ENCODE results near the gene TUT4.

Gene TUT4

DNA sequence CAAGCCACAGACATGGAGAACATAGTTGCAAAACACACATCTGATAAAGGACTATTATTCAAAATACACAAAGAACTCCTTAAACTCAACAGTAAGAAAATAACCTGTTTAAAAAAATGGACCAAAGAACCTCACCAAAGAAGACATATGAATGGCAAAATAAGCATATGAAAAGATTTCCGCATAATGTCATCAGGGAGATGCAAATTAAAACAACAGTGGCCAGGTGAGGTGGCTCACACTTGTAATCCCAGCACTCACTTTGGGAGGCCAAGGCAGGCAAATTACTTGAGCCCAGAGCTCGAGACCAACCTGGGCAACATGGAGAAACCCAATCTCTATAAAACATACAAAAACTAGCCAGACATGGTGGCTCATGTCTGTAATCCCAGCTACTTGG lies 98.1 kb downstream of the TUT4 start:
- DNase-seq (ENCODE audit: insufficient read length) (no peak), FAIRE-seq (no peak)

DNA sequence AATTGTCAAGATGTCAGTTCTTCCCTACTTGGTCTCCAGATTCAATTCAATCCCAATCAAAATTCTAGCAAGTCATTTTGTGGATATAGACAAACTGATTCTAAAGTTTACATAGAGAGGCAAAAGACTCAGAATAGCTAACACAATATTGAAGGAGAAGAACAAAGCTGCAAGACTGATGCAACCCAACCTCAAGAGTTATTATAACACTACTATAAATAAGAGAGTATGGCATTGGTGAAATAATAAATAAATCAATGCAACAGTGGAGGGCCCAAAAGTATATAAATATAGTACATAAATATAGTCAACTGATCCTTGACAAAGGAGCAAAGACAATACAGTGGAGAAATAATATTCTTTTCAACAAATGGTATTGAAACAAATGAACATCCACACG lies 98.8 kb downstream of the TUT4 start:
- TF ChIP-seq POLR2A (IDR thresholded peaks at IDR 0.05; ENCODE audit: low read depth, low read length): no peak
- TF ChIP-seq TAF1 (IDR thresholded peaks at IDR 0.05; ENCODE audit: borderline replicate concordance, low read depth, low read length): no peak
- no peak for TF ChIP-seq POLR2AphosphoS5 (IDR thresholded peaks at IDR 0.05; ENCODE audit: low read depth, low read length)
- no peak for FAIRE-seq
- no peak for DNase-seq (ENCODE audit: insufficient read length)

More for the DNA sequence above, 98.1 kb downstream of the TUT4 start:
- no peak for TF ChIP-seq POLR2AphosphoS5 (IDR thresholded peaks at IDR 0.05; ENCODE audit: low read depth, low read length)
- no peak for TF ChIP-seq TAF1 (IDR thresholded peaks at IDR 0.05; ENCODE audit: borderline replicate concordance, low read depth, low read length)
- no peak for TF ChIP-seq POLR2A (IDR thresholded peaks at IDR 0.05; ENCODE audit: low read depth, low read length)

DNA sequence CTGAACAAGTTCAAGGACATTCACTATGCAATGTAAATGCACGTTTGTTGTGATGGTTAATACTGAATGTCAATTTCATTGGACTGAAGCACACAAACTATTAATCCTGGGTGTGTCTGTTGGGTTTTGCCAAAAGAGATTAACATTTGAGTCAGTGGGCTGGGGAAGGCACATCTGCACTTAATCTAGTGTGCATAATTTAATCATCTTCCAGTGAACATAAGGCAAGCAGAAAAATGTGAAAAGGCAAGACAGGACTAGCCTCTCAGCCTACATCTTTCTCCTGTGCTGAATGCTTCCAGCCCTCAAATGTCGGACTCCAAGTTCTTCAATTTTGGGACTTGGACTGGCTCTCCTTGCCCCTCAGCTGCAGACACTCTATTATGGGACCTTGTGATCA lies 108.4 kb downstream of the TUT4 start:
- FAIRE-seq (no peak), DNase-seq (ENCODE audit: insufficient read length) (no peak)
- no peak for TF ChIP-seq POLR2A (IDR thresholded peaks at IDR 0.05; ENCODE audit: low read depth, low read length)
- no peak for TF ChIP-seq POLR2AphosphoS5 (IDR thresholded peaks at IDR 0.05; ENCODE audit: low read depth, low read length)
- no peak for TF ChIP-seq TAF1 (IDR thresholded peaks at IDR 0.05; ENCODE audit: borderline replicate concordance, low read depth, low read length)

DNA sequence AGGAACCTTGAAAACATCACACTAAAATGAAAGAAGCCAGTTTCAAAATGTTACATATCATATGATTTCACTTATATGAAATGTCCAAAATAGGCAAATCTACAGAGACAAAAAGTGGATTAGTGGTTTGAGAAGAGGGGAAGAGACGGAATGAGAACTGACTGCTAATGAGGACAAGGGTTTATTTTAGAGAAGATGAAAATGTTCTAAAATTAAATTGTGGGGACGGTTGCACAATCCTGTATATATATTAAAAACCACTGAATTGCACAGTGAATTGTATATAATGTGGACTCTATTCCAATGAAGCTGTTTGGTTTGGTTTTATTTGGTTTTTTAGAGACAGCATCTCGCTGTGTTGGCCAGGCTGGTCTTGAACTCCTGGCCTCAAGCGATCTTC lies 112.9 kb downstream of the TUT4 start:
- DNase-seq (ENCODE audit: insufficient read length) (no peak), FAIRE-seq (no peak)
- TF ChIP-seq POLR2AphosphoS5 (IDR thresholded peaks at IDR 0.05; ENCODE audit: low read depth, low read length) (no peak), TAF1 (IDR thresholded peaks at IDR 0.05; ENCODE audit: borderline replicate concordance, low read depth, low read length) (no peak), POLR2A (IDR thresholded peaks at IDR 0.05; ENCODE audit: low read depth, low read length) (no peak)

DNA sequence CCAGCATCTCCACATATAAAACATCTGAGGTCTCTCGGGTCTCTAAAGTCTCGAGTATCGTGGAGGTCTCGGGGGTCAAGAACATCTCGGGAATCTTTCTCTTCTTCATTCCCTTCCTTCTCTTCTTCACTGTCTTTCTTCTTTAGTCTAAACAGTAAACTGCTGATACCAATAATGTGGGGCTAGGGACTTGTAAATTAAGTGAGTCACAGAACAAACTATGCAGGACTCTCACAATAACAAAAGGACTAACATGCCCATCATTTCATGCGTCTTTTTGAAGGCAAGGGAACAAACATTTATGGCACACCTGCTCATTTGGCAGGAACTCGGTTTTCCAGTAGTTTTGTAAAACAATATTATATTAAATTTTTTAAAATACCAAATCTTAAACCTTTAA lies 116.1 kb downstream of the TUT4 start:
- FAIRE-seq (no peak), DNase-seq (ENCODE audit: insufficient read length) (no peak)
- TF ChIP-seq TAF1 (IDR thresholded peaks at IDR 0.05; ENCODE audit: borderline replicate concordance, low read depth, low read length) (no peak), POLR2A (IDR thresholded peaks at IDR 0.05; ENCODE audit: low read depth, low read length) (no peak), POLR2AphosphoS5 (IDR thresholded peaks at IDR 0.05; ENCODE audit: low read depth, low read length) (no peak)

DNA sequence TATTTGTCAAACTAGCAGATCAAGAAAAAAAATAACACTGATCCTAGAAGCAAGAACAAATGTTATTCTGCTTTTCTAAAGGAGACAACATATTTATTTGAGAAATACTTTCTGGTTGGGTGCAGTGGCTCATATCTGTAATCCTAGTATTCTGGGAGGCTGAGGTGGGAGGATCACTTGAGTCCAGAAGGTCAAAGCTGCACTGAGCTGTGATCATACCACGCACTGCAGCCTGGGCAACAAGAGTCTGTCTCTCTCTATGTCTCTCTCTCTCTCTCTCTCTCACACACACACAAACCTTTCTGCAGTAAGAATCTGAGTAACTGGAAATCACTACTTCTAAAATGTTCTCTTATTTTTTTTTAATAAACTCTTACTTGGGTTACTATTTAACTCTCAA lies 117.2 kb downstream of the TUT4 start:
- TF ChIP-seq TAF1 (IDR thresholded peaks at IDR 0.05; ENCODE audit: borderline replicate concordance, low read depth, low read length) (no peak), POLR2A (IDR thresholded peaks at IDR 0.05; ENCODE audit: low read depth, low read length) (no peak)
- FAIRE-seq: no peak
- DNase-seq (ENCODE audit: insufficient read length): no peak

DNA sequence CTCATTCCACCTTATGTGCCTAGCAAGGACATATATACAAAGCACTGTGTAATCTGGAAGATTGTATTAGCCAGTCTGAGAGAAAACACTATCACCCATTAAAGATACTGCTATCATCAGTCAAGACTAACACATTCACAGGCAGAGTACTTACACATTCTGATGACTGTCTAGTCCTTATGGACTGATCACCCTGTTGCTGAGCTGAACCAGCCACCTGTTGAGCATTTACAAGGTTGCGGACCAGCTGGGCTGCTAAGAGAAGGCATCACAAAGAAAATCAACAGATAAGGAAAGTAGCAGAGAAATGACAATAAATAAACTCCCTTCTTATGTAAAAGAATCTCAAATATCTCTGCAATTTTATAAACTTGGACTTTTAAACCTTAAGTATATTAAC lies 117.7 kb downstream of the TUT4 start:
- DNase-seq (ENCODE audit: insufficient read length): no peak
- FAIRE-seq: peak; percentile 9
- no peak for TF ChIP-seq POLR2AphosphoS5 (IDR thresholded peaks at IDR 0.05; ENCODE audit: low read depth, low read length)
- no peak for TF ChIP-seq TAF1 (IDR thresholded peaks at IDR 0.05; ENCODE audit: borderline replicate concordance, low read depth, low read length)
- TF ChIP-seq POLR2A (IDR thresholded peaks at IDR 0.05; ENCODE audit: low read depth, low read length): no peak

DNA sequence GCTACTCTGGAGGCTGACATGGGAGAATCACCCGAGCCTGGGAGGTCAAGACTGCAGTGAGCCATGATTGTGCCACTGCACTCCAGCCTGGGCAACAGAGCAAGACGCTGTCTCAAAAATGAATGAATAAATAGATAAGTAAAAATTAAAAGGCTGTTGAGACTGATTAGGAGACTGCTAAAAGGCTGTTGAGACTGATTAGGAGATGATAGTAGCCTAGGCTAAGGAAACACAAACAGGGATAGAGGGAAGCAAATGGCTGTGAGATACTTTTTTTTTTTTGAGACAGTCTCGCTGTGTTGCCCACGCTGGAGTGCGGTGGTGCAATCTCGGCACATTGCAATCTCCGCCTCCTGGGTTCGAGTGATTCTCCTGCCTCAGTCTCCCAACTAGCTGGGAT lies 120.1 kb downstream of the TUT4 start:
- no peak for TF ChIP-seq POLR2AphosphoS5 (IDR thresholded peaks at IDR 0.05; ENCODE audit: low read depth, low read length)
- no peak for TF ChIP-seq POLR2A (IDR thresholded peaks at IDR 0.05; ENCODE audit: low read depth, low read length)
- TF ChIP-seq TAF1 (IDR thresholded peaks at IDR 0.05; ENCODE audit: borderline replicate concordance, low read depth, low read length): no peak
- no peak for FAIRE-seq
- no peak for DNase-seq (ENCODE audit: insufficient read length)

DNA sequence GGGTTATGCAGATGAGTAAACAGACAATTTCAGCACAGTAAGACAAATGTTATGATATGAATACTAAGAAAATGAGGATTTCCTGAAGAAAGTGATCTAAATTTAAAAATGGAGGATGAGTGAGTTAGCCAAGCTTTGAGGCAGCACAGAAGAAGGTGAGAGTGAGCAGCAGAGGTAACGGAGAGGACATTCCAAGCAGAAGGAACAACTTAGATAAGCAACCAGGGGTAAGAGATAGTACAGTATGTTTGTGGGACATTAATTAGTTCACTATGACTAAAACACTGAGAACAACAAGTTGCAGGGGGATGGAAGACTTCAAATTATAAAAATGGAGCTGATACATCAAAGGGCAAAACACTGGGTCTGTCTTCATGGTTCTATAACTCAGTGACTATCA lies 125.7 kb downstream of the TUT4 start:
- peak; percentile 50 for FAIRE-seq
- DNase-seq (ENCODE audit: insufficient read length): no peak
- no peak for TF ChIP-seq POLR2AphosphoS5 (IDR thresholded peaks at IDR 0.05; ENCODE audit: low read depth, low read length)

DNA sequence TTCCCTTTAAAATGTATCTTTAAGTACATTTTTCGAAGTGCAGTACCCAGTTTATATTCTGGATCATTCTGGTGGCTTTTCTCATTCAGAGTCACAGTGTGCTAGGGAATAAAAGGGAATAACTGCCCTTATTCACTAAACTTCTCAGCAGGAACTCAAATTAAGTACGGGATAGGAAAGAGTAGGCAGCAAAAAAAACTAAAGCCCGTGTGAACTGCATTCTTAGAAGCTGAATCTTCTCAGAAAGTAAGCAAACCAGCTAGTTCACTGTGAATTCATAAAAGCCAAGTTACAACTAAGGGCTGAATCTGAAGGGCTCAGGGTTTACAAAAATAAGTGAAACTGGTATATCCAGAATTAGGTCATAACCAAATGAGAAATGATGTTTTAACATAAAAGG lies 126.5 kb downstream of the TUT4 start:
- FAIRE-seq: no peak
- TF ChIP-seq TAF1 (IDR thresholded peaks at IDR 0.05; ENCODE audit: borderline replicate concordance, low read depth, low read length) (no peak), POLR2A (IDR thresholded peaks at IDR 0.05; ENCODE audit: low read depth, low read length) (no peak)
- DNase-seq (ENCODE audit: insufficient read length): no peak

DNA sequence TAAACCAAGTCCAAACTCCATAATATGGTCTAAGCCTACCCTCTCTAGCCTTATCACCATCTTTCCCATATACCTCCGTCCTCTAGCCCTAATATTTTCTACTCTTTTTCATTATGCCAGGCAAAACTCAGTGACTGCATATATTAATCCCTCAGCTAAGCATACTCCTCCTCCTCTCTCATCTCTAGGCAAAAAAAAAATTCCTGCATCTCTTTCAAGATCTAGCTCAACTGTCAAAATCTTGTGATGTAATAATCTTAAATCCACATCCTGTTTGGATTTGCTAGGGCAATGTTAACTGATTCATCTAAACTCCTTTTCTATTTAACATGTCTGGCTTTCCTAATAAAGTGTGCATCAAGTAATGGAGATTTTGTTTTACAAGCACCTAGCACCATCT lies 128.1 kb downstream of the TUT4 start:
- TF ChIP-seq POLR2AphosphoS5 (IDR thresholded peaks at IDR 0.05; ENCODE audit: low read depth, low read length): no peak
- TF ChIP-seq POLR2A (IDR thresholded peaks at IDR 0.05; ENCODE audit: low read depth, low read length): no peak
- TF ChIP-seq TAF1 (IDR thresholded peaks at IDR 0.05; ENCODE audit: borderline replicate concordance, low read depth, low read length): no peak
- no peak for FAIRE-seq
- DNase-seq (ENCODE audit: insufficient read length): no peak

DNA sequence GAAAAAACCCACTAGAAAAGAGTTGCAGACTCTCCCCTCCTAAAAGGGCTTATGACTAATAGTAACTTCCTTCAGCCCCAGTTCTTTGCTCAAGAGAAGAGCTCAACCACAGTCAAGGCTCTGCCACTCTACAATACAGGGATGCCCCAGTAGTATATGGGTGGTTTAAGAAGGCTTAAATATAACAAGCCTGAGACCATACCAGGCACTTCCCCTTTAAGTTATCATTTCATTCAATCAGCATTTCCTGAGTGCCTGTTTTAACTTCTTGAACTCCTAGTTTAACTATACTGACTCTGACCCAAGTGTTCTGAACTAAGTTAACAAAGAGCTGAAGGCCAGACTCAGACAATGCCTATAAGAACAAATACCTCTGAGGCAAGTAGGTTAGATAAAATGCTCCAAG lies 128.7 kb downstream of the TUT4 start:
- TF ChIP-seq POLR2AphosphoS5 (IDR thresholded peaks at IDR 0.05; ENCODE audit: low read depth, low read length) (no peak), TAF1 (IDR thresholded peaks at IDR 0.05; ENCODE audit: borderline replicate concordance, low read depth, low read length) (no peak), POLR2A (IDR thresholded peaks at IDR 0.05; ENCODE audit: low read depth, low read length) (no peak)
- no peak for FAIRE-seq
- DNase-seq (ENCODE audit: insufficient read length): no peak

DNA sequence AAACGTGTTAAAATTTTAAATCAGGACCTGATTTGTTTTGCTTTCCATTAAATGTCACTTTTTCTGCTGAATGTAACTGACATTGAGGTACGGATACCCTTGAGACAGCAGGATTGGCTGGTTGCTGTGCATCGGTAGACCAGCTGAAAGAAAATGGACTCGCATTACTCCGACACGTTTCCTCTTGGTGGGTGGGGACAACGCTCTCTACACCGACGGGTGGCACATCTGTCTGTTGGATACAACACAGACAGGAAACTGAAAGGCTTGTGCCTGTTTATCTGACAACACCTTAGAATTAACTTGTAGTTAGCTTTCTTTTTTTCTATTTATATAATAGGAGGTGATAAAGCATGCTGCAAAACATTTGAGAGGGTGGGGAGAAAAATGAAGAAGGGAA lies 129.1 kb downstream of the TUT4 start:
- DNase-seq (ENCODE audit: insufficient read length) (no peak), FAIRE-seq (no peak)
- TF ChIP-seq TAF1 (IDR thresholded peaks at IDR 0.05; ENCODE audit: borderline replicate concordance, low read depth, low read length) (no peak), POLR2A (IDR thresholded peaks at IDR 0.05; ENCODE audit: low read depth, low read length) (no peak), POLR2AphosphoS5 (IDR thresholded peaks at IDR 0.05; ENCODE audit: low read depth, low read length) (no peak)

Data from GM12892 (cell line).